WTC11 (cell line): ENCODE measurements around the gene RWDD1.

Experiments
- FOXJ3 ChIP-seq: sonication (generic); formaldehyde crosslinking; IDR thresholded peaks from 2 replicates; pipeline ENCODE4 v1.9.0; 2021; ENCODE audit warnings: missing genetic modification reagents, mild to moderate bottlenecking, borderline replicate concordance
- FOXP1 ChIP-seq: sonication (generic); formaldehyde crosslinking; IDR thresholded peaks from 2 replicates; pipeline ENCODE4 v1.8.0; 2022; ENCODE audit warnings: missing genetic modification reagents, mild to moderate bottlenecking, moderate library complexity, borderline replicate concordance
- JUN ChIP-seq: sonication (generic); formaldehyde crosslinking; IDR thresholded peaks from 2 replicates; pipeline ENCODE4 v1.8.0; 2023; ENCODE audit warnings: mild to moderate bottlenecking, missing genetic modification reagents
- RORB ChIP-seq: fragments of 250-450 bp; sonication (Bioruptor Pico); IDR thresholded peaks from 2 replicates; pipeline ENCODE4 v1.9.0; 2021; ENCODE audit warnings: mild to moderate bottlenecking
- TCF7 ChIP-seq: sonication (generic); formaldehyde crosslinking; IDR thresholded peaks from 2 replicates; pipeline ENCODE4 v1.8.0; 2022; ENCODE audit warnings: mild to moderate bottlenecking, low read depth, missing genetic modification reagents, moderate library complexity
- TP53 ChIP-seq: sonication (generic); formaldehyde crosslinking; IDR thresholded peaks from 2 replicates; pipeline ENCODE4 v1.8.1; 2023; ENCODE audit warnings: mild to moderate bottlenecking, missing genetic modification reagents
- TF ChIP-seq, protein P1 (sequence below): fragments of 200-600 bp; IDR thresholded peaks from 2 replicates; pipeline ENCODE4 v1.8.0; 2022; ENCODE audit warnings: antibody characterized with exemption
- TF ChIP-seq, protein P2 (sequence below): sonication (generic); formaldehyde crosslinking; IDR thresholded peaks from 2 replicates; pipeline ENCODE4 v1.8.1; 2023; ENCODE audit warnings: mild to moderate bottlenecking, missing genetic modification reagents, borderline replicate concordance
- TF ChIP-seq, protein P3 (sequence below): sonication (generic); formaldehyde crosslinking; IDR thresholded peaks from 2 replicates; pipeline ENCODE4 v1.8.1; 2022; ENCODE audit warnings: low read depth, mild to moderate bottlenecking, moderate library complexity, missing genetic modification reagents, borderline replicate concordance
- TF ChIP-seq, protein P4 (sequence below): sonication (generic); formaldehyde crosslinking; IDR thresholded peaks from 2 replicates; pipeline ENCODE4 v1.8.1; 2023; ENCODE audit warnings: mild to moderate bottlenecking, moderate library complexity, missing genetic modification reagents
- TF ChIP-seq, protein P5 (sequence below): sonication (generic); formaldehyde crosslinking; conservative IDR thresholded peaks from 2 replicates; pipeline ENCODE4 v1.8.1; 2023; ENCODE audit warnings: mild to moderate bottlenecking, low read depth, missing genetic modification reagents, moderate library complexity

DNA sequence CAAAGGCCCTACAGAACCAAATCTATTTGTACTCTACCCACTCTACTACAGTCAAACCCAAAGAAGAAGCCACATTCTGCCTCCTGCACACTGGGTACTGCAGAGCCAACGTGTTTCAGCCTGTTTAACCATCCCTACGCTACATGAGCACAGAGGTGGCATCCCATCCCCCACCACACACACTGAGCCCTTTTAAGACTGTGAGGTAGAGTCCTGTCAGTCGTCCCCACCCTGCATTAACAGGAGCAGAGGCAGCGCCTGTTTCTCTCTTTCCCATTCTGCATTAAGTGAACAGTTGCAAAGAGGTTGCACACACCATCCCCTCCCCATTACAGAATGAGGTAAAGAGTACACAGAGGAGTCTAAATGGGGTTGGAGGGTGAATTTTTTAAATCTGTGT is 39.8 kb downstream of the RWDD1 start:
- TF ChIP-seq, protein P1, sequence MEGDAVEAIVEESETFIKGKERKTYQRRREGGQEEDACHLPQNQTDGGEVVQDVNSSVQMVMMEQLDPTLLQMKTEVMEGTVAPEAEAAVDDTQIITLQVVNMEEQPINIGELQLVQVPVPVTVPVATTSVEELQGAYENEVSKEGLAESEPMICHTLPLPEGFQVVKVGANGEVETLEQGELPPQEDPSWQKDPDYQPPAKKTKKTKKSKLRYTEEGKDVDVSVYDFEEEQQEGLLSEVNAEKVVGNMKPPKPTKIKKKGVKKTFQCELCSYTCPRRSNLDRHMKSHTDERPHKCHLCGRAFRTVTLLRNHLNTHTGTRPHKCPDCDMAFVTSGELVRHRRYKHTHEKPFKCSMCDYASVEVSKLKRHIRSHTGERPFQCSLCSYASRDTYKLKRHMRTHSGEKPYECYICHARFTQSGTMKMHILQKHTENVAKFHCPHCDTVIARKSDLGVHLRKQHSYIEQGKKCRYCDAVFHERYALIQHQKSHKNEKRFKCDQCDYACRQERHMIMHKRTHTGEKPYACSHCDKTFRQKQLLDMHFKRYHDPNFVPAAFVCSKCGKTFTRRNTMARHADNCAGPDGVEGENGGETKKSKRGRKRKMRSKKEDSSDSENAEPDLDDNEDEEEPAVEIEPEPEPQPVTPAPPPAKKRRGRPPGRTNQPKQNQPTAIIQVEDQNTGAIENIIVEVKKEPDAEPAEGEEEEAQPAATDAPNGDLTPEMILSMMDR: no peak
- TF ChIP-seq FOXP1 (no peak), TCF7 (CRISPR knock-in tag) (no peak), TP53 (CRISPR knock-in tag) (no peak), JUN (no peak), RORB (CRISPR knock-in tag) (no peak), FOXJ3 (CRISPR knock-in tag) (no peak)
- TF ChIP-seq, protein P2, sequence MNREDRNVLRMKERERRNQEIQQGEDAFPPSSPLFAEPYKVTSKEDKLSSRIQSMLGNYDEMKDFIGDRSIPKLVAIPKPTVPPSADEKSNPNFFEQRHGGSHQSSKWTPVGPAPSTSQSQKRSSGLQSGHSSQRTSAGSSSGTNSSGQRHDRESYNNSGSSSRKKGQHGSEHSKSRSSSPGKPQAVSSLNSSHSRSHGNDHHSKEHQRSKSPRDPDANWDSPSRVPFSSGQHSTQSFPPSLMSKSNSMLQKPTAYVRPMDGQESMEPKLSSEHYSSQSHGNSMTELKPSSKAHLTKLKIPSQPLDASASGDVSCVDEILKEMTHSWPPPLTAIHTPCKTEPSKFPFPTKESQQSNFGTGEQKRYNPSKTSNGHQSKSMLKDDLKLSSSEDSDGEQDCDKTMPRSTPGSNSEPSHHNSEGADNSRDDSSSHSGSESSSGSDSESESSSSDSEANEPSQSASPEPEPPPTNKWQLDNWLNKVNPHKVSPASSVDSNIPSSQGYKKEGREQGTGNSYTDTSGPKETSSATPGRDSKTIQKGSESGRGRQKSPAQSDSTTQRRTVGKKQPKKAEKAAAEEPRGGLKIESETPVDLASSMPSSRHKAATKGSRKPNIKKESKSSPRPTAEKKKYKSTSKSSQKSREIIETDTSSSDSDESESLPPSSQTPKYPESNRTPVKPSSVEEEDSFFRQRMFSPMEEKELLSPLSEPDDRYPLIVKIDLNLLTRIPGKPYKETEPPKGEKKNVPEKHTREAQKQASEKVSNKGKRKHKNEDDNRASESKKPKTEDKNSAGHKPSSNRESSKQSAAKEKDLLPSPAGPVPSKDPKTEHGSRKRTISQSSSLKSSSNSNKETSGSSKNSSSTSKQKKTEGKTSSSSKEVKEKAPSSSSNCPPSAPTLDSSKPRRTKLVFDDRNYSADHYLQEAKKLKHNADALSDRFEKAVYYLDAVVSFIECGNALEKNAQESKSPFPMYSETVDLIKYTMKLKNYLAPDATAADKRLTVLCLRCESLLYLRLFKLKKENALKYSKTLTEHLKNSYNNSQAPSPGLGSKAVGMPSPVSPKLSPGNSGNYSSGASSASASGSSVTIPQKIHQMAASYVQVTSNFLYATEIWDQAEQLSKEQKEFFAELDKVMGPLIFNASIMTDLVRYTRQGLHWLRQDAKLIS (CRISPR knock-in tag): no peak
- TF ChIP-seq, protein P3, sequence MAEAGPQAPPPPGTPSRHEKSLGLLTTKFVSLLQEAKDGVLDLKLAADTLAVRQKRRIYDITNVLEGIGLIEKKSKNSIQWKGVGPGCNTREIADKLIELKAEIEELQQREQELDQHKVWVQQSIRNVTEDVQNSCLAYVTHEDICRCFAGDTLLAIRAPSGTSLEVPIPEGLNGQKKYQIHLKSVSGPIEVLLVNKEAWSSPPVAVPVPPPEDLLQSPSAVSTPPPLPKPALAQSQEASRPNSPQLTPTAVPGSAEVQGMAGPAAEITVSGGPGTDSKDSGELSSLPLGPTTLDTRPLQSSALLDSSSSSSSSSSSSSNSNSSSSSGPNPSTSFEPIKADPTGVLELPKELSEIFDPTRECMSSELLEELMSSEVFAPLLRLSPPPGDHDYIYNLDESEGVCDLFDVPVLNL: no peak
- TF ChIP-seq, protein P4, sequence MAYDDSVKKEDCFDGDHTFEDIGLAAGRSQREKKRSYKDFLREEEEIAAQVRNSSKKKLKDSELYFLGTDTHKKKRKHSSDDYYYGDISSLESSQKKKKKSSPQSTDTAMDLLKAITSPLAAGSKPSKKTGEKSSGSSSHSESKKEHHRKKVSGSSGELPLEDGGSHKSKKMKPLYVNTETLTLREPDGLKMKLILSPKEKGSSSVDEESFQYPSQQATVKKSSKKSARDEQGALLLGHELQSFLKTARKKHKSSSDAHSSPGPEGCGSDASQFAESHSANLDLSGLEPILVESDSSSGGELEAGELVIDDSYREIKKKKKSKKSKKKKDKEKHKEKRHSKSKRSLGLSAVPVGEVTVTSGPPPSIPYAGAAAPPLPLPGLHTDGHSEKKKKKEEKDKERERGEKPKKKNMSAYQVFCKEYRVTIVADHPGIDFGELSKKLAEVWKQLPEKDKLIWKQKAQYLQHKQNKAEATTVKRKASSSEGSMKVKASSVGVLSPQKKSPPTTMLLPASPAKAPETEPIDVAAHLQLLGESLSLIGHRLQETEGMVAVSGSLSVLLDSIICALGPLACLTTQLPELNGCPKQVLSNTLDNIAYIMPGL (CRISPR knock-in tag): no peak
- TF ChIP-seq, protein P5, sequence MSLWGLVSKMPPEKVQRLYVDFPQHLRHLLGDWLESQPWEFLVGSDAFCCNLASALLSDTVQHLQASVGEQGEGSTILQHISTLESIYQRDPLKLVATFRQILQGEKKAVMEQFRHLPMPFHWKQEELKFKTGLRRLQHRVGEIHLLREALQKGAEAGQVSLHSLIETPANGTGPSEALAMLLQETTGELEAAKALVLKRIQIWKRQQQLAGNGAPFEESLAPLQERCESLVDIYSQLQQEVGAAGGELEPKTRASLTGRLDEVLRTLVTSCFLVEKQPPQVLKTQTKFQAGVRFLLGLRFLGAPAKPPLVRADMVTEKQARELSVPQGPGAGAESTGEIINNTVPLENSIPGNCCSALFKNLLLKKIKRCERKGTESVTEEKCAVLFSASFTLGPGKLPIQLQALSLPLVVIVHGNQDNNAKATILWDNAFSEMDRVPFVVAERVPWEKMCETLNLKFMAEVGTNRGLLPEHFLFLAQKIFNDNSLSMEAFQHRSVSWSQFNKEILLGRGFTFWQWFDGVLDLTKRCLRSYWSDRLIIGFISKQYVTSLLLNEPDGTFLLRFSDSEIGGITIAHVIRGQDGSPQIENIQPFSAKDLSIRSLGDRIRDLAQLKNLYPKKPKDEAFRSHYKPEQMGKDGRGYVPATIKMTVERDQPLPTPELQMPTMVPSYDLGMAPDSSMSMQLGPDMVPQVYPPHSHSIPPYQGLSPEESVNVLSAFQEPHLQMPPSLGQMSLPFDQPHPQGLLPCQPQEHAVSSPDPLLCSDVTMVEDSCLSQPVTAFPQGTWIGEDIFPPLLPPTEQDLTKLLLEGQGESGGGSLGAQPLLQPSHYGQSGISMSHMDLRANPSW (CRISPR knock-in tag): no peak
